Stomach smooth muscle (tissue), 2 donors: ENCODE results near the gene PACRG.

Experiments used
- H3K27ac ChIP-seq: one replicate; pipeline ENCODE4 v1.7.0; 2013; ENCODE audit warnings: mild to moderate bottlenecking, low read length, inconsistent platforms
- H3K27me3 ChIP-seq, 2 donors: one replicate each; pipeline ENCODE4 v1.7.0; 2013; ENCODE audit warnings: low read length in 2 of 2; ENCODE audit not compliant: insufficient read depth in 2 of 2, control insufficient read depth in 1 of 2
- H3K36me3 ChIP-seq, 2 donors: one replicate each; pipeline ENCODE4 v1.7.0; 2013; ENCODE audit warnings: low read length in 2 of 2; ENCODE audit not compliant: control insufficient read depth in 2 of 2, insufficient read depth in 2 of 2
- H3K4me1 ChIP-seq: one replicate; pipeline ENCODE4 v1.7.0; 2013; ENCODE audit warnings: low read length; ENCODE audit not compliant: control insufficient read depth, insufficient read depth
- H3K4me3 ChIP-seq, 2 donors: one replicate each; pipeline ENCODE4 v1.7.0; 2013; ENCODE audit warnings: low read length in 2 of 2
- H3K9ac ChIP-seq, 2 donors: one replicate each; pipeline ENCODE4 v1.7.0; 2013; ENCODE audit warnings: low read length in 2 of 2, mild to moderate bottlenecking in 1 of 2
- H3K9me3 ChIP-seq, 2 donors: one replicate each; pipeline ENCODE4 v1.7.0; 2013; ENCODE audit warnings: low read length in 2 of 2; ENCODE audit not compliant: control insufficient read depth in 2 of 2
- donor health status: healthy.
- donor health status: Pancreatic carcinoma.

PACRG gene

GRCh38 chr6:162726947-162727321, 840 bp upstream of the PACRG start:
- H3K27ac ChIP-seq = no peak overlapping the region

GRCh38 chr6:162728197-162728596, 423 bp downstream of the PACRG start:
- Histone ChIP-seq H3K9me3 (no peaks in the 10 kb centered on the region), H3K27ac (peak overlapping the region; percentile 81), H3K36me3 (no peaks in the 10 kb centered on the region), H3K27me3 (no peaks in the 10 kb centered on the region), H3K4me3 (peak overlapping the region; percentile 80 to 87), H3K4me1 (peaks cover 8% of the 10 kb centered on the region), H3K9ac (peak overlapping the region; percentile 73 to 77)

More at GRCh38 chr6:162726947-162727321, 840 bp upstream of the PACRG start:
- H3K9ac ChIP-seq = peak overlapping the region; percentile 83 to 87
- no peaks in the 10 kb centered on the region for H3K9me3 ChIP-seq
- peaks cover 8% of the 10 kb centered on the region for H3K4me1 ChIP-seq
- no peaks in the 10 kb centered on the region for H3K36me3 ChIP-seq
- H3K4me3 ChIP-seq = peak overlapping the region; percentile 72 to 87
- no peaks in the 10 kb centered on the region for H3K27me3 ChIP-seq

GRCh38 chr6:162728706-162729105, 932 bp downstream of the PACRG start:
- Histone ChIP-seq H3K27me3 (no peaks in the 10 kb centered on the region), H3K4me1 (peaks cover 8% of the 10 kb centered on the region), H3K9me3 (no peaks in the 10 kb centered on the region), H3K27ac (peak overlapping the region; percentile 81), H3K9ac (peak overlapping the region in 1 of 2 donors; percentile 73), H3K4me3 (no peak overlapping the region), H3K36me3 (no peaks in the 10 kb centered on the region)

- no peak overlapping the region for H3K9ac ChIP-seq
These were observed 2.7 kb downstream of the PACRG start for GRCh38 chr6:162730502-162730901.

GRCh38 chr6:162733489-162733888, 5.7 kb downstream of the PACRG start:
- no peaks in the 10 kb centered on the region for H3K4me1 ChIP-seq
- no peak overlapping the region for H3K27ac ChIP-seq
- H3K4me3 ChIP-seq = no peak overlapping the region
- no peaks in the 10 kb centered on the region for H3K36me3 ChIP-seq
- no peak overlapping the region for H3K9ac ChIP-seq
- H3K9me3 ChIP-seq = no peaks in the 10 kb centered on the region
- no peaks in the 10 kb centered on the region for H3K27me3 ChIP-seq

More at GRCh38 chr6:162730502-162730901, 2.7 kb downstream of the PACRG start:
- H3K27me3 ChIP-seq = no peaks in the 10 kb centered on the region
- no peak overlapping the region for H3K27ac ChIP-seq
- H3K36me3 ChIP-seq = no peaks in the 10 kb centered on the region
- peaks cover 8% of the 10 kb centered on the region for H3K4me1 ChIP-seq
- no peak overlapping the region for H3K4me3 ChIP-seq
- H3K9me3 ChIP-seq = no peaks in the 10 kb centered on the region

- Histone ChIP-seq H3K4me1 (no peaks in the 10 kb centered on the region), H3K4me3 (no peak overlapping the region), H3K9ac (no peak overlapping the region), H3K27ac (no peak overlapping the region), H3K27me3 (no peaks in the 10 kb centered on the region), H3K36me3 (no peaks in the 10 kb centered on the region), H3K9me3 (no peaks in the 10 kb centered on the region)
These were observed 9.2 kb downstream of the PACRG start for GRCh38 chr6:162736961-162737360.

GRCh38 chr6:162750776-162751175, 23.0 kb downstream of the PACRG start:
- Histone ChIP-seq H3K27ac (no peak overlapping the region), H3K9me3 (no peaks in the 10 kb centered on the region), H3K4me3 (no peak overlapping the region), H3K9ac (no peak overlapping the region), H3K36me3 (no peaks in the 10 kb centered on the region), H3K4me1 (no peaks in the 10 kb centered on the region), H3K27me3 (no peaks in the 10 kb centered on the region)

- Histone ChIP-seq H3K9ac (no peak overlapping the region), H3K27ac (no peak overlapping the region), H3K36me3 (no peaks in the 10 kb centered on the region), H3K4me1 (no peaks in the 10 kb centered on the region), H3K9me3 (no peaks in the 10 kb centered on the region), H3K4me3 (no peak overlapping the region), H3K27me3 (no peaks in the 10 kb centered on the region)
These were observed 23.6 kb downstream of the PACRG start for GRCh38 chr6:162751211-162751859.

- H3K27ac ChIP-seq = no peak overlapping the region
- H3K36me3 ChIP-seq = no peaks in the 10 kb centered on the region
- H3K9me3 ChIP-seq = no peaks in the 10 kb centered on the region
- H3K4me1 ChIP-seq = no peaks in the 10 kb centered on the region
- no peak overlapping the region for H3K4me3 ChIP-seq
- no peak overlapping the region for H3K9ac ChIP-seq
- no peaks in the 10 kb centered on the region for H3K27me3 ChIP-seq
These were observed 26.0 kb downstream of the PACRG start for GRCh38 chr6:162753775-162754174.

GRCh38 chr6:162770136-162770535, 42.4 kb downstream of the PACRG start:
- no peaks in the 10 kb centered on the region for H3K4me1 ChIP-seq
- H3K9me3 ChIP-seq = no peaks in the 10 kb centered on the region
- H3K4me3 ChIP-seq = no peak overlapping the region
- H3K36me3 ChIP-seq = no peaks in the 10 kb centered on the region
- H3K9ac ChIP-seq = no peak overlapping the region
- H3K27me3 ChIP-seq = no peaks in the 10 kb centered on the region
- H3K27ac ChIP-seq = no peak overlapping the region

- no peak overlapping the region for H3K4me3 ChIP-seq
- H3K27ac ChIP-seq = no peak overlapping the region
- H3K36me3 ChIP-seq = no peaks in the 10 kb centered on the region
- H3K27me3 ChIP-seq = no peaks in the 10 kb centered on the region
- H3K4me1 ChIP-seq = no peaks in the 10 kb centered on the region
- no peaks in the 10 kb centered on the region for H3K9me3 ChIP-seq
- no peak overlapping the region for H3K9ac ChIP-seq
These were observed 43.2 kb downstream of the PACRG start for GRCh38 chr6:162770955-162771354.
